GM23338 (cell line): ENCODE results near the gene OBSCN. TPM values are rescaled to one million over a fixed set of nuclear protein-coding genes. Genes with fewer than 3 reads are reported as not detected.

Experiments
- ATAC-seq: fragments of 200-7000 bp; cut with Tn5 transposase; 3 replicates; pipeline ENCODE4 v1.9.1; 2020
- DNase-seq: peaks from one replicate; pipeline ENCODE4 v3.0.0-alpha.2; 2015; ENCODE audit warnings: low spot score
- H2AFZ ChIP-seq: fragments of 200-600 bp; sonication (generic); 2 replicates; pipeline ENCODE4 v1.8.0; 2016; ENCODE audit warnings: antibody characterized with exemption, mild to moderate bottlenecking, moderate library complexity
- H3F3A ChIP-seq: fragments of 200-600 bp; sonication (generic); replicated peaks from 2 replicates; pipeline ENCODE4 v1.8.0; 2017; ENCODE audit warnings: antibody characterized with exemption, mixed run types, low read depth
- H3K27ac ChIP-seq: fragments of 200-600 bp; sonication (generic); 2 replicates; pipeline ENCODE4 v1.6.1; 2016; ENCODE audit warnings: low read depth
- H3K27me3 ChIP-seq: fragments of 200-600 bp; sonication (generic); 2 replicates; pipeline ENCODE4 v1.8.0; 2016; ENCODE audit warnings: mild to moderate bottlenecking, mixed run types, moderate library complexity; ENCODE audit not compliant: insufficient read depth
- H3K36me3 ChIP-seq: fragments of 200-600 bp; sonication (generic); 2 replicates; pipeline ENCODE4 v1.8.0; 2016; ENCODE audit warnings: mild to moderate bottlenecking; ENCODE audit not compliant: insufficient read depth
- H3K4me1 ChIP-seq: fragments of 200-600 bp; sonication (generic); 2 replicates; pipeline ENCODE4 v1.8.0; 2016; ENCODE audit warnings: mild to moderate bottlenecking, moderate library complexity; ENCODE audit not compliant: insufficient read depth
- H3K4me2 ChIP-seq: fragments of 200-600 bp; sonication (generic); 2 replicates; pipeline ENCODE4 v1.7.1; 2017; ENCODE audit warnings: mixed run types
- H3K4me3 ChIP-seq: fragments of 200-600 bp; sonication (generic); 2 replicates; pipeline ENCODE4 v1.6.1; 2016; ENCODE audit warnings: mixed run types
- H3K79me2 ChIP-seq: fragments of 200-600 bp; sonication (generic); replicated peaks from 2 replicates; pipeline ENCODE4 v1.8.0; 2017; ENCODE audit warnings: mild to moderate bottlenecking; ENCODE audit not compliant: insufficient read depth
- H3K9me2 ChIP-seq: fragments of 200-600 bp; sonication (generic); 2 replicates; pipeline ENCODE4 v1.8.0; 2017; ENCODE audit not compliant: insufficient read depth
- H4K20me1 ChIP-seq: fragments of 200-600 bp; sonication (generic); replicated peaks from 2 replicates; pipeline ENCODE4 v1.8.0; 2017; ENCODE audit warnings: mild to moderate bottlenecking; ENCODE audit not compliant: insufficient read depth
- H3K27ac Mint-ChIP-seq: 2 replicates; pipeline ENCODE4 v1.8.0; 2020; ENCODE audit warnings: inconsistent platforms, mild to moderate bottlenecking, moderate library complexity, mixed read lengths
- H3K27me3 Mint-ChIP-seq: 3 replicates; pipeline ENCODE4 v1.8.0; 2022; ENCODE audit warnings: low read depth, mild to moderate bottlenecking, moderate library complexity, mixed read lengths, inconsistent platforms; ENCODE audit not compliant: insufficient read depth, poor library complexity
- H3K36me3 Mint-ChIP-seq: 3 replicates; pipeline ENCODE4 v1.8.0; 2021; ENCODE audit warnings: low read depth, mild to moderate bottlenecking, inconsistent platforms, moderate library complexity, mixed read lengths
- H3K4me1 Mint-ChIP-seq: 3 replicates; pipeline ENCODE4 v1.8.0; 2020; ENCODE audit warnings: mild to moderate bottlenecking, inconsistent platforms, mixed read lengths
- H3K4me3 Mint-ChIP-seq: 3 replicates; pipeline ENCODE4 v1.8.0; 2021; ENCODE audit warnings: moderate library complexity, mild to moderate bottlenecking, inconsistent platforms, mixed read lengths
- H3K9me3 Mint-ChIP-seq: 3 replicates; pipeline ENCODE4 v1.8.0; 2020; ENCODE audit warnings: moderate library complexity, mild to moderate bottlenecking, inconsistent platforms, mixed read lengths
- CREB1 ChIP-seq: fragments of 250-450 bp; sonication (Bioruptor Pico); IDR thresholded peaks from 2 replicates; pipeline ENCODE4 v1.5.0; 2020; ENCODE audit warnings: low read depth, mild to moderate bottlenecking, moderate library complexity
- CTCF ChIP-seq, 2 experiments: fragments of 200-600 bp in 1 of 2; sonication (generic) in 1 of 2; conservative IDR thresholded peaks; 2 replicates each; pipeline versions ENCODE4 v1.5.1 to v1.6.1; 2016 to 2017; ENCODE audit warnings: antibody characterized with exemption in 2 of 2, low read depth in 2 of 2, mild to moderate bottlenecking in 2 of 2, moderate library complexity in 1 of 2
- EZH2 ChIP-seq: fragments of 200-600 bp; sonication (generic); IDR thresholded peaks from one replicate; pipeline ENCODE4 v1.8.0; 2017; ENCODE audit warnings: antibody characterized with exemption, mild to moderate bottlenecking, low read depth; ENCODE audit not compliant: unreplicated experiment
- EZH2phosphoT487 ChIP-seq: fragments of 200-600 bp; sonication (generic); IDR thresholded peaks from one replicate; pipeline ENCODE4 v1.8.1; 2018; ENCODE audit warnings: antibody characterized with exemption; ENCODE audit not compliant: unreplicated experiment
- JUNB ChIP-seq: IDR thresholded peaks from one replicate; pipeline ENCODE4 v1.6.1; 2016; ENCODE audit warnings: antibody characterized with exemption; ENCODE audit not compliant: unreplicated experiment
- NANOG ChIP-seq: IDR thresholded peaks from 2 replicates; pipeline ENCODE4 v1.6.1; 2016; ENCODE audit warnings: antibody characterized with exemption, borderline replicate concordance
- POLR2AphosphoS5 ChIP-seq: IDR thresholded peaks from 2 replicates; pipeline ENCODE4 v1.6.1; 2016; ENCODE audit warnings: antibody characterized with exemption, low read depth
- STAT1 ChIP-seq: IDR thresholded peaks from one replicate; pipeline ENCODE4 v1.6.1; 2016; ENCODE audit warnings: antibody characterized with exemption; ENCODE audit not compliant: unreplicated experiment
- ZNF114 ChIP-seq: fragments of 250-450 bp; sonication (Bioruptor Pico); IDR thresholded peaks from 2 replicates; pipeline ENCODE4 v1.5.0; 2020; ENCODE audit warnings: mild to moderate bottlenecking, moderate library complexity
- ZNF331 ChIP-seq: fragments of 250-450 bp; sonication (Bioruptor Pico); IDR thresholded peaks from 2 replicates; pipeline ENCODE4 v1.5.0; 2020; ENCODE audit warnings: low read depth, mild to moderate bottlenecking, moderate library complexity
- ZNF462 ChIP-seq: fragments of 250-450 bp; sonication (Bioruptor Pico); IDR thresholded peaks from 2 replicates; pipeline ENCODE4 v1.5.0; 2020; ENCODE audit warnings: mild to moderate bottlenecking, moderate library complexity
- polyA plus RNA-seq: library from polyadenylated mRNA; unstranded; fragments of >200 nt; fragmentation: Nextera tagmentation; extraction: Ambion mirVana; gene quantifications from 2 replicates; pipeline ENCODE4 v1.2.1, GENCODE V29; 2016
- total RNA-seq: library from RNA; depleted of rRNA; stranded (reverse); fragments of >200 nt; shearing (Covaris generic); gene quantifications from 2 replicates; pipeline ENCODE4 v1.2.3, GENCODE V29; 2014
- TF ChIP-seq, protein P1 (sequence below): IDR thresholded peaks from 2 replicates; pipeline ENCODE4 v1.6.1; 2016; ENCODE audit warnings: antibody characterized with exemption
- TF ChIP-seq, protein P2 (sequence below): IDR thresholded peaks from one replicate; pipeline ENCODE4 v1.6.1; 2018; ENCODE audit warnings: antibody characterized with exemption; ENCODE audit not compliant: unreplicated experiment

OBSCN gene
- total and polyA plus RNA-seq, 2 experiments from 2014 or later = 8.4 to 38.5 TPM

GRCh38 chr1:228263636-228264035 lies 55.8 kb downstream of the OBSCN start:
- ATAC-seq (no peak), DNase-seq (no peak)
- H3K4me1 ChIP-seq = no peaks in the 10 kb centered on the region
- peaks cover 4% of the 10 kb centered on the region for H3K27me3 Mint-ChIP-seq
- no peak overlapping the region for H3K4me3 Mint-ChIP-seq
- H3F3A ChIP-seq = no peaks in the 10 kb centered on the region
- H3K27ac Mint-ChIP-seq = no peak overlapping the region
- H3K36me3 ChIP-seq = no peaks in the 10 kb centered on the region
- TF ChIP-seq, protein P1, sequence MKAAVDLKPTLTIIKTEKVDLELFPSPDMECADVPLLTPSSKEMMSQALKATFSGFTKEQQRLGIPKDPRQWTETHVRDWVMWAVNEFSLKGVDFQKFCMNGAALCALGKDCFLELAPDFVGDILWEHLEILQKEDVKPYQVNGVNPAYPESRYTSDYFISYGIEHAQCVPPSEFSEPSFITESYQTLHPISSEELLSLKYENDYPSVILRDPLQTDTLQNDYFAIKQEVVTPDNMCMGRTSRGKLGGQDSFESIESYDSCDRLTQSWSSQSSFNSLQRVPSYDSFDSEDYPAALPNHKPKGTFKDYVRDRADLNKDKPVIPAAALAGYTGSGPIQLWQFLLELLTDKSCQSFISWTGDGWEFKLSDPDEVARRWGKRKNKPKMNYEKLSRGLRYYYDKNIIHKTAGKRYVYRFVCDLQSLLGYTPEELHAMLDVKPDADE = no peak
- TF ChIP-seq ZNF462 (CRISPR knock-in tag) = no peak
- TF ChIP-seq NANOG = no peak
- TF ChIP-seq, protein P2, sequence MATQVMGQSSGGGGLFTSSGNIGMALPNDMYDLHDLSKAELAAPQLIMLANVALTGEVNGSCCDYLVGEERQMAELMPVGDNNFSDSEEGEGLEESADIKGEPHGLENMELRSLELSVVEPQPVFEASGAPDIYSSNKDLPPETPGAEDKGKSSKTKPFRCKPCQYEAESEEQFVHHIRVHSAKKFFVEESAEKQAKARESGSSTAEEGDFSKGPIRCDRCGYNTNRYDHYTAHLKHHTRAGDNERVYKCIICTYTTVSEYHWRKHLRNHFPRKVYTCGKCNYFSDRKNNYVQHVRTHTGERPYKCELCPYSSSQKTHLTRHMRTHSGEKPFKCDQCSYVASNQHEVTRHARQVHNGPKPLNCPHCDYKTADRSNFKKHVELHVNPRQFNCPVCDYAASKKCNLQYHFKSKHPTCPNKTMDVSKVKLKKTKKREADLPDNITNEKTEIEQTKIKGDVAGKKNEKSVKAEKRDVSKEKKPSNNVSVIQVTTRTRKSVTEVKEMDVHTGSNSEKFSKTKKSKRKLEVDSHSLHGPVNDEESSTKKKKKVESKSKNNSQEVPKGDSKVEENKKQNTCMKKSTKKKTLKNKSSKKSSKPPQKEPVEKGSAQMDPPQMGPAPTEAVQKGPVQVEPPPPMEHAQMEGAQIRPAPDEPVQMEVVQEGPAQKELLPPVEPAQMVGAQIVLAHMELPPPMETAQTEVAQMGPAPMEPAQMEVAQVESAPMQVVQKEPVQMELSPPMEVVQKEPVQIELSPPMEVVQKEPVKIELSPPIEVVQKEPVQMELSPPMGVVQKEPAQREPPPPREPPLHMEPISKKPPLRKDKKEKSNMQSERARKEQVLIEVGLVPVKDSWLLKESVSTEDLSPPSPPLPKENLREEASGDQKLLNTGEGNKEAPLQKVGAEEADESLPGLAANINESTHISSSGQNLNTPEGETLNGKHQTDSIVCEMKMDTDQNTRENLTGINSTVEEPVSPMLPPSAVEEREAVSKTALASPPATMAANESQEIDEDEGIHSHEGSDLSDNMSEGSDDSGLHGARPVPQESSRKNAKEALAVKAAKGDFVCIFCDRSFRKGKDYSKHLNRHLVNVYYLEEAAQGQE = no peak
- no peak for TF ChIP-seq ZNF114
- no peak for TF ChIP-seq EZH2phosphoT487
- no peak for TF ChIP-seq STAT1
- no peak for TF ChIP-seq EZH2
- TF ChIP-seq CREB1 (CRISPR knock-in tag) = no peak
- TF ChIP-seq ZNF331 (CRISPR knock-in tag) = no peak
- no peak for TF ChIP-seq CTCF (conservative IDR thresholded peaks at IDR 0.05; ENCODE audit: low read depth in 2 of 2)
- TF ChIP-seq POLR2AphosphoS5 = no peak
- TF ChIP-seq JUNB = no peak
- no peaks in the 10 kb centered on the region for H3K9me3 Mint-ChIP-seq
- no peak overlapping the region for H3K27ac ChIP-seq
- H3K36me3 Mint-ChIP-seq = peaks cover 11% of the 10 kb centered on the region
- H3K9me2 ChIP-seq = no peaks in the 10 kb centered on the region
- H2AFZ ChIP-seq = no peak overlapping the region
- peaks cover 20% of the 10 kb centered on the region for H3K4me1 Mint-ChIP-seq
- no peaks in the 10 kb centered on the region for H3K27me3 ChIP-seq
- H3K4me3 ChIP-seq = no peak overlapping the region
- no peaks in the 10 kb centered on the region for H3K79me2 ChIP-seq
- H3K4me2 ChIP-seq = no peak overlapping the region
- no peaks in the 10 kb centered on the region; the same call in 1 of the 2 replicates for H4K20me1 ChIP-seq
